Stimulated activated CD4-positive, alpha-beta T cell treated with anti-CD3 and anti-CD28 coated beads, Interleukin-12 subunit alpha, Interleukin-12 subunit beta, amount 100 ng/mL, for 48 hours (primary cell): ENCODE measurements around the gene SP5.
"Not testable (repeated sequence)": the region's sequence is repeated elsewhere in the genome, so short reads cannot be mapped to it uniquely, and the experiment has no call there.

Experiments used
- DNase-seq, 3 donors: peaks; one replicate each; pipeline ENCODE4 v3.0.0-alpha.2; 2020; ENCODE audit warnings: low read depth in 2 of 3, low spot score in 1 of 3

Gene SP5

GRCh38 chr2:170737821-170738220, 22.7 kb downstream of the SP5 start:
- no peak for DNase-seq

- DNase-seq = no peak
These were observed 23.9 kb downstream of the SP5 start for GRCh38 chr2:170739048-170739447.

- DNase-seq = no peak
These were observed 24.4 kb downstream of the SP5 start for GRCh38 chr2:170739507-170740046.

- DNase-seq = no peak
These were observed 25.5 kb downstream of the SP5 start for GRCh38 chr2:170740660-170741059.

- no peak for DNase-seq
These were observed 26.9 kb downstream of the SP5 start for GRCh38 chr2:170742000-170742399.

- no peak for DNase-seq
These were observed 27.9 kb downstream of the SP5 start for GRCh38 chr2:170742896-170743529.

GRCh38 chr2:170743530-170744239, 28.5 kb downstream of the SP5 start:
- no peak for DNase-seq

GRCh38 chr2:170744248-170745002, 29.3 kb downstream of the SP5 start:
- DNase-seq = no peak

GRCh38 chr2:170745305-170745704, 30.2 kb downstream of the SP5 start:
- no peak for DNase-seq

GRCh38 chr2:170747921-170748320, 32.8 kb downstream of the SP5 start:
- no peak for DNase-seq

- not testable (repeated sequence) for DNase-seq
These were observed 36.4 kb downstream of the SP5 start for GRCh38 chr2:170751555-170751954.

GRCh38 chr2:170761572-170761971, 46.4 kb downstream of the SP5 start:
- no peak for DNase-seq

- no peak for DNase-seq
These were observed 47.6 kb downstream of the SP5 start for GRCh38 chr2:170762760-170763159.

GRCh38 chr2:170763232-170763631, 48.1 kb downstream of the SP5 start:
- DNase-seq = no peak

GRCh38 chr2:170764880-170765261, 49.7 kb downstream of the SP5 start:
- DNase-seq = no peak

GRCh38 chr2:170766693-170767092, 51.6 kb downstream of the SP5 start:
- no peak for DNase-seq
